Left ventricle myocardium inferior (tissue), 1 donor: ENCODE results near the gene GTF2F1. TPM values are rescaled to one million over a fixed set of nuclear protein-coding genes. Genes with fewer than 3 reads are reported as not detected.
A peak's percentile ranks its signal among the peaks of the same experiment; 100 is the strongest.

ENCODE experiments used
- DNase-seq: peaks from one replicate; pipeline ENCODE4 v3.0.0-alpha.2; 2020
- H3K27ac ChIP-seq: fragments of 200-600 bp; replicated peaks from 2 replicates; pipeline ENCODE4 v1.8.0; 2021
- H3K27me3 ChIP-seq: fragments of 200-600 bp; 2 replicates; pipeline ENCODE4 v1.8.0; 2021; ENCODE audit warnings: low read depth
- H3K36me3 ChIP-seq: fragments of 200-600 bp; 2 replicates; pipeline ENCODE4 v1.8.0; 2021
- H3K4me1 ChIP-seq: fragments of 200-600 bp; 2 replicates; pipeline ENCODE4 v1.8.0; 2021
- H3K4me3 ChIP-seq: fragments of 200-600 bp; 2 replicates; pipeline ENCODE4 v1.8.0; 2021; ENCODE audit warnings: mild to moderate bottlenecking, moderate library complexity
- H3K9me3 ChIP-seq: fragments of 200-600 bp; replicated peaks from 2 replicates; pipeline ENCODE4 v1.8.0; 2021
- intact Hi-C: fragments of 100-400 bp; cut with micrococcal nuclease; formaldehyde crosslinking; loops from one replicate; pipeline ENCODE4 v1.11.0; 2022
- total RNA-seq: library from RNA; stranded (reverse); fragmentation: NEBNext Ultra II Directional; extraction: Animal tissue kit (Norgen Biotek cat#: 25700); gene quantifications from one replicate; pipeline ENCODE4 v1.2.1, GENCODE V29; 2021
- TF ChIP-seq, protein P1 (sequence below): fragments of 200-600 bp; IDR thresholded peaks from 2 replicates; pipeline ENCODE4 v1.8.0; 2021; ENCODE audit warnings: antibody characterized with exemption, mild to moderate bottlenecking, borderline replicate concordance
- donor health status: DM: no; HTN: yes; CAD: no; lungs with severe emphysema.

GTF2F1 gene
- total RNA-seq, 1 donor from 2014 or later: 33.8 TPM

DNA sequence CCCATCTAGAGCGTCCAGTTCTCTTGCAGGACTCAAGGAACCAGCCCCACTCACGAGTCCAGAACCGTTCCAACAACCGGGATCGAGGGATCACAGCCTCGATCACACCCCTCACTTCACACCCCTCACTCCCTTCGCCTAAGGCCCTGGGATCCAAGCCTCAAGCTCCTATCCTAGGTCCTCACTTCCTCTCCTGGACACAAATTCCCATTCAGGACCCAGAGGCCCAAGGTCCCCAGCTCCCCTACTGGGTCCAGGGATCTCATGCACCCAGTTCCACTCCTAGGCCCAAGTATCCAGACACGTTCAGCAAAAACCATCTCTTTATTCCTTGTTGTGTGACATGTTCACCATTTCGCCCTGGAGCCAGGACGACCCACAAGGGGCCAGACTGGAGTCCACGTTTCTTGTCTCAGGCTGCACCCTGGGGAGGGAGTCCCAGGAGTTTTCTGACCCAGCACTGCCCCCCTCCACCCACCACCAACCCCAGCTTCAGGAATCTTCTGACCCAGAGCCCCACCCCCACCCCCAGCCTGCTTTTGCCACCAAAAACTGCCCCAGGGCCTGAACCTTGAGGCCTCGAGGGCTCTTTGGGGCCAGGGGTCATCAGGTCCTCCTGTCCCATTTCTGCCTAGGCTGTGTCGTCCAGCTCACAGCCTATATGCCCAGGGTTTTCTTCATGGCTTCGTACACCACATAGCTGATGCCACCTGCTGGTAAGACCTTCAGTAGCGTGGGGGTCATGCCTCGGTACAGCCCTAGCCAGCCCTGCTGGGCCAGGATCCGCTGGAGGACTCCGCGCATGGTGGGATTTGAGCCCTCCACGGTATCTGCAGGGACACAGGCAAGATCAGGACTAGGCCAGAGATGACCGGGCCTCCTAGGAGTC lies 33.0 kb upstream of the GTF2F1 start:
- Histone ChIP-seq H3K27ac (peak overlapping the region; percentile 91), H3K36me3 (peaks cover 7% of the 10 kb centered on the region), H3K9me3 (no peaks in the 10 kb centered on the region), H3K4me1 (peaks cover 37% of the 10 kb centered on the region), H3K27me3 (no peaks in the 10 kb centered on the region), H3K4me3 (peak overlapping the region; percentile 59)
- intact Hi-C loops: no loop called here
- TF ChIP-seq, protein P1, sequence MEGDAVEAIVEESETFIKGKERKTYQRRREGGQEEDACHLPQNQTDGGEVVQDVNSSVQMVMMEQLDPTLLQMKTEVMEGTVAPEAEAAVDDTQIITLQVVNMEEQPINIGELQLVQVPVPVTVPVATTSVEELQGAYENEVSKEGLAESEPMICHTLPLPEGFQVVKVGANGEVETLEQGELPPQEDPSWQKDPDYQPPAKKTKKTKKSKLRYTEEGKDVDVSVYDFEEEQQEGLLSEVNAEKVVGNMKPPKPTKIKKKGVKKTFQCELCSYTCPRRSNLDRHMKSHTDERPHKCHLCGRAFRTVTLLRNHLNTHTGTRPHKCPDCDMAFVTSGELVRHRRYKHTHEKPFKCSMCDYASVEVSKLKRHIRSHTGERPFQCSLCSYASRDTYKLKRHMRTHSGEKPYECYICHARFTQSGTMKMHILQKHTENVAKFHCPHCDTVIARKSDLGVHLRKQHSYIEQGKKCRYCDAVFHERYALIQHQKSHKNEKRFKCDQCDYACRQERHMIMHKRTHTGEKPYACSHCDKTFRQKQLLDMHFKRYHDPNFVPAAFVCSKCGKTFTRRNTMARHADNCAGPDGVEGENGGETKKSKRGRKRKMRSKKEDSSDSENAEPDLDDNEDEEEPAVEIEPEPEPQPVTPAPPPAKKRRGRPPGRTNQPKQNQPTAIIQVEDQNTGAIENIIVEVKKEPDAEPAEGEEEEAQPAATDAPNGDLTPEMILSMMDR: no peak
- DNase-seq: no peak

- H3K4me3 ChIP-seq: peak overlapping the region; percentile 91
- peaks cover 15% of the 10 kb centered on the region for H3K36me3 ChIP-seq
- peaks cover 41% of the 10 kb centered on the region for H3K4me1 ChIP-seq
- TF ChIP-seq, protein P1: no peak
- H3K9me3 ChIP-seq: no peaks in the 10 kb centered on the region
- DNase-seq: peak; percentile 100
- intact Hi-C loops: no loop called here
- no peaks in the 10 kb centered on the region for H3K27me3 ChIP-seq
- peak overlapping the region; percentile 91 for H3K27ac ChIP-seq
Observed at GRCh38 chr19:6424939-6425731, 32.2 kb upstream of the GTF2F1 start.

- TF ChIP-seq, protein P1: no peak
- H3K9me3 ChIP-seq: no peaks in the 10 kb centered on the region
- H3K4me1 ChIP-seq: peaks cover 41% of the 10 kb centered on the region
- peak within 1 kb of the TSS; percentile 91 for H3K4me3 ChIP-seq
- H3K27me3 ChIP-seq: no peaks in the 10 kb centered on the region
- peak within 1 kb of the TSS; percentile 91 for H3K27ac ChIP-seq
- H3K36me3 ChIP-seq: peaks cover 23% of the 10 kb centered on the region
- DNase-seq: no peak
- intact Hi-C loops: no loop called here
Observed at GRCh38 chr19:6424195-6424938, 31.4 kb upstream of the GTF2F1 start, which contains the start of gene KHSRP. Gene KHSRP (minus strand): TSS chr19:6424811. CDS start chr19:6424701, 110 bp downstream.

DNA sequence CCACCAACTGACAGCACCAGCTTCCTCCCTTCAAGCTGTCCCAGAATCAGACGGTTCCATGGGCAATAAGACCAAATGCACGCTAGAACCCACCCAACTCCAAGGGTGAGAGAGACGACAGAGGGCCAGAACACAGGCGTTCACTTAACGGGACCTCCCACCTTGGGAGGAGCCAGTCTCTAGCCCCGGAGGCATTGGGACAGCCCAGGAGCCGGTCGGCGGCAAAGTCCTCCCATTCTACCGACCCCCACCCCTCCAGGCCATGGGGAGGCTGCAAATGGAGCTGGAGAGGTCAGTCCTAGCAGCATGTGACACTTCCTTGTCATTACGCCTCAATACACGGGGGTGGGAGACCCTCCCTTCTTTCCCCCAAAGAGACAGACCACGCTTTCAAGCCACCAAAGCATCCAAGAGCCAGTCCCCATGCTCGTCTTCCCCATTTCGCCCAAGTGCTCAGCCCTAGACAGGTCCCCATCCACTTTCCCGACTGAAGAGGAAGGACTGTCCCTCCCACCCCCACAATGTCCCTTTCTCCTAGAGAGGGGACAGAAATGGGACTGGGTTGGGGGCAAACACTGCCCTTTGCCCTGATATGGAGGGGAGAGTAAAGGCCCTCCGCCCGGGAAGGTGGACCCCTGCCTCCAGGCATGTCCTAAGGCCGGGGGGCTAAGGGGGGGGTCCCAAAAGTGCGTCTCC lies 30.7 kb upstream of the GTF2F1 start:
- Histone ChIP-seq H3K4me1 (peaks cover 41% of the 10 kb centered on the region), H3K4me3 (peak overlapping the region; percentile 91), H3K9me3 (no peaks in the 10 kb centered on the region), H3K36me3 (peaks cover 30% of the 10 kb centered on the region), H3K27me3 (no peaks in the 10 kb centered on the region), H3K27ac (peak overlapping the region; percentile 75)
- no peak for DNase-seq
- TF ChIP-seq, protein P1: no peak
- intact Hi-C loops: no loop called here
